Mesendoderm (in vitro differentiated cells): ENCODE measurements around the gene EMID1. TPM values are rescaled to one million over a fixed set of nuclear protein-coding genes. Genes with fewer than 3 reads are reported as not detected.
A peak's percentile ranks its signal among the peaks of the same experiment; 100 is the strongest.

ENCODE experiments used
- DNase-seq: peaks from one replicate; pipeline ENCODE4 v3.0.0; 2013
- H2AK5ac ChIP-seq: 2 replicates; pipeline ENCODE4 v1.6.1; 2013; ENCODE audit warnings: low read length, inconsistent platforms
- H2BK120ac ChIP-seq: 2 replicates; pipeline ENCODE4 v1.6.1; 2013; ENCODE audit warnings: low read depth, mild to moderate bottlenecking, low read length, moderate library complexity, mixed read lengths
- H2BK15ac ChIP-seq: replicated peaks from 2 replicates; pipeline ENCODE4 v1.6.1; 2013; ENCODE audit warnings: low read depth, mild to moderate bottlenecking, moderate library complexity
- H2BK5ac ChIP-seq: 2 replicates; pipeline ENCODE4 v1.6.1; 2013; ENCODE audit warnings: low read length, inconsistent platforms
- H3K18ac ChIP-seq: 2 replicates; pipeline ENCODE4 v1.6.1; 2013; ENCODE audit warnings: mild to moderate bottlenecking, low read length, mixed read lengths
- H3K23ac ChIP-seq: one replicate; pipeline ENCODE4 v1.6.1; 2013; ENCODE audit warnings: low read length
- H3K27ac ChIP-seq: 2 replicates; pipeline ENCODE4 v1.5.1; 2013; ENCODE audit warnings: low read depth, mild to moderate bottlenecking, inconsistent platforms, low read length, moderate library complexity
- H3K27me3 ChIP-seq: 2 replicates; pipeline ENCODE4 v1.6.1; 2013; ENCODE audit warnings: low read length, control low read depth, mild to moderate bottlenecking, inconsistent platforms; ENCODE audit not compliant: insufficient read depth, poor library complexity
- H3K36me3 ChIP-seq: 2 replicates; pipeline ENCODE4 v1.6.1; 2013; ENCODE audit warnings: low read length, inconsistent platforms; ENCODE audit not compliant: control insufficient read depth, insufficient read depth
- H3K4ac ChIP-seq: one replicate; pipeline ENCODE4 v1.6.1; 2013; ENCODE audit warnings: low read depth, mild to moderate bottlenecking, low read length, moderate library complexity
- H3K4me1 ChIP-seq: 2 replicates; pipeline ENCODE4 v1.6.1; 2013; ENCODE audit warnings: low read depth, low read length, inconsistent platforms; ENCODE audit not compliant: control insufficient read depth
- H3K4me2 ChIP-seq: 2 replicates; pipeline ENCODE4 v1.6.1; 2013; ENCODE audit warnings: low read length
- H3K4me3 ChIP-seq: 2 replicates; pipeline ENCODE4 v1.5.1; 2013; ENCODE audit warnings: mild to moderate bottlenecking, low read length
- H3K56ac ChIP-seq: one replicate; pipeline ENCODE4 v1.6.1; 2013; ENCODE audit warnings: low read length
- H3K79me1 ChIP-seq: 2 replicates; pipeline ENCODE4 v1.6.1; 2013; ENCODE audit warnings: low read length, inconsistent platforms
- H3K79me2 ChIP-seq: 2 replicates; pipeline ENCODE4 v1.6.1; 2013; ENCODE audit warnings: mild to moderate bottlenecking, low read length; ENCODE audit not compliant: control insufficient read depth, insufficient read depth
- H3K9ac ChIP-seq: 2 replicates; pipeline ENCODE4 v1.6.1; 2013; ENCODE audit warnings: low read length, inconsistent platforms
- H4K5ac ChIP-seq: one replicate; pipeline ENCODE4 v1.6.1; 2013; ENCODE audit warnings: low read length
- H4K8ac ChIP-seq: one replicate; pipeline ENCODE4 v1.6.1; 2013; ENCODE audit warnings: low read depth, mild to moderate bottlenecking, control low read depth, low read length, moderate library complexity
- WGBS: extraction: QIAGEN DNeasy Blood & Tissue Kit; methylation state at CpG from one replicate; pipeline ENCODE4 v1.1.7; 2013; ENCODE audit warnings: low lambda C conversion rate, missing lambda C conversion rate; ENCODE audit not compliant: insufficient coverage; ENCODE audit errors: extremely low coverage; 5-methylcytosine and 5-hydroxymethylcytosine counted together
- polyA plus RNA-seq, 2 experiments: library from polyadenylated mRNA; stranded (reverse); fragments of 200-250 nt; gene quantifications; one replicate each; pipeline ENCODE4 v1.2.3, GENCODE V29; 2013

EMID1 gene
- 0.74 TPM for polyA plus RNA-seq (2013, experiment 1 of 2)
- polyA plus RNA-seq (2013, experiment 2 of 2), result 0.85 TPM

GRCh38 chr22:29205594-29206371, at the start of gene EMID1:
Gene EMID1, plus strand, starts transcription at chr22:29205896. Its CDS starts 143 bp downstream, at chr22:29206039.
- H3K4me1 ChIP-seq, result no peaks in the 10 kb centered on the region
- peak within 1 kb of the TSS; percentile 29 for H3K23ac ChIP-seq
- WGBS, result no CpG with 5 or more reads among the region's 90 CpGs
- no peaks in the 10 kb centered on the region for H3K27me3 ChIP-seq
- no peak within 1 kb of the TSS for H2BK5ac ChIP-seq
- no peaks in the 10 kb centered on the region for H3K79me2 ChIP-seq
- peak within 1 kb of the TSS; percentile 73 for H3K9ac ChIP-seq
- peak; percentile 37 for DNase-seq
- no peaks in the 10 kb centered on the region for H3K36me3 ChIP-seq
- no peaks in the 10 kb centered on the region for H3K79me1 ChIP-seq
- H3K56ac ChIP-seq, result peak within 1 kb of the TSS; percentile 87
- no peak within 1 kb of the TSS for H3K27ac ChIP-seq
- no peak within 1 kb of the TSS for H4K8ac ChIP-seq
- no peak within 1 kb of the TSS for H4K5ac ChIP-seq
- peak within 1 kb of the TSS; percentile 34 for H3K4me3 ChIP-seq
- no peak within 1 kb of the TSS for H2BK15ac ChIP-seq
- H2AK5ac ChIP-seq, result no peak within 1 kb of the TSS
- H3K18ac ChIP-seq, result peak within 1 kb of the TSS; percentile 47
- H3K4me2 ChIP-seq, result peak within 1 kb of the TSS; percentile 63
- no peak within 1 kb of the TSS for H2BK120ac ChIP-seq
- H3K4ac ChIP-seq, result no peak within 1 kb of the TSS

DNA sequence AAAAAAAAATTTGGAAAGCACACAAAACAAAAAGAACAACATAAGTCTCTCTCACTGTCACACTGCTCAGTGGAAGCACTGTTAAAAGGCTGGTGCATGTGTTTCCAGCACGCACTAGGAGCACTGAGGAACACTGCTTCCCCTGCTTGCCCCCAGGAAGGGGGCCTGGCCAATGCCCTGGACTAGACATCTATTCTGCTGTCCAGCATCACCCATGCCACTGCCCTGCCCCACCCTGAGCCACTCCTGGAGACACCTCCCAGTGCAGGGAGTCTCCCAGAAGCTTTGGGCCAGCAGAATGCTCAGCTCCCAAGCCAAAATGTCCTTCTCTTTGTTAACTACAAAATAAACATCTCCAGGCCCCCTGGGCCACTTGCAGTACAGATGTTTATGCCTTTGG, 49.7 kb upstream of the EMID1 start:
- H3K79me1 ChIP-seq, result no peaks in the 10 kb centered on the region
- H3K9ac ChIP-seq, result no peak overlapping the region
- no peak overlapping the region for H4K5ac ChIP-seq
- H2BK120ac ChIP-seq, result no peak overlapping the region
- no peak overlapping the region for H3K18ac ChIP-seq
- no peak overlapping the region for H2BK15ac ChIP-seq
- no peak overlapping the region for H3K4ac ChIP-seq
- no peak for DNase-seq
- H3K4me3 ChIP-seq, result no peak overlapping the region
- no peaks in the 10 kb centered on the region for H3K79me2 ChIP-seq
- H2BK5ac ChIP-seq, result no peak overlapping the region
- H4K8ac ChIP-seq, result no peak overlapping the region
- H3K36me3 ChIP-seq, result no peaks in the 10 kb centered on the region
- H3K23ac ChIP-seq, result no peak overlapping the region
- no CpG with 5 or more reads among the region's 1 CpG for WGBS
- peaks cover 4% of the 10 kb centered on the region for H3K4me1 ChIP-seq
- no peak overlapping the region for H3K27ac ChIP-seq
- H2AK5ac ChIP-seq, result no peak overlapping the region
- H3K27me3 ChIP-seq, result no peaks in the 10 kb centered on the region
- H3K56ac ChIP-seq, result no peak overlapping the region
- H3K4me2 ChIP-seq, result no peak overlapping the region

GRCh38 chr22:29156507-29156906, 49.2 kb upstream of the EMID1 start:
- Histone ChIP-seq H3K79me2 (no peaks in the 10 kb centered on the region), H3K4me1 (peaks cover 4% of the 10 kb centered on the region)

GRCh38 chr22:29157759-29158535, 47.7 kb upstream of the EMID1 start:
- Histone ChIP-seq H2AK5ac (no peak overlapping the region), H4K8ac (no peak overlapping the region), H3K4me2 (no peak overlapping the region), H2BK120ac (no peak overlapping the region), H3K4ac (no peak overlapping the region), H3K79me2 (no peaks in the 10 kb centered on the region), H4K5ac (no peak overlapping the region), H3K27me3 (no peaks in the 10 kb centered on the region), H2BK15ac (no peak overlapping the region), H3K79me1 (no peaks in the 10 kb centered on the region), H3K18ac (no peak overlapping the region), H3K36me3 (no peaks in the 10 kb centered on the region), H3K9ac (no peak overlapping the region), H3K56ac (no peak overlapping the region), H2BK5ac (no peak overlapping the region), H3K4me3 (no peak overlapping the region), H3K23ac (no peak overlapping the region), H3K4me1 (peaks cover 2% of the 10 kb centered on the region), H3K27ac (no peak overlapping the region)
- no CpG with 5 or more reads among the region's 11 CpGs for WGBS
- peak; percentile 65 for DNase-seq

More at GRCh38 chr22:29156507-29156906, 49.2 kb upstream of the EMID1 start:
- Histone ChIP-seq H4K5ac (no peak overlapping the region), H2BK15ac (no peak overlapping the region), H3K27ac (no peak overlapping the region), H2BK120ac (no peak overlapping the region), H3K56ac (no peak overlapping the region), H2BK5ac (no peak overlapping the region), H3K18ac (no peak overlapping the region), H3K79me1 (no peaks in the 10 kb centered on the region), H3K23ac (no peak overlapping the region), H2AK5ac (no peak overlapping the region), H3K36me3 (no peaks in the 10 kb centered on the region), H3K4me2 (no peak overlapping the region), H3K9ac (no peak overlapping the region), H3K4ac (no peak overlapping the region), H3K27me3 (no peaks in the 10 kb centered on the region), H3K4me3 (no peak overlapping the region), H4K8ac (no peak overlapping the region)
- peak; percentile 67 for DNase-seq
- no CpG with 5 or more reads among the region's 9 CpGs for WGBS

- Histone ChIP-seq H3K4ac (no peak overlapping the region), H3K4me1 (no peaks in the 10 kb centered on the region), H4K8ac (no peak overlapping the region), H2BK5ac (no peak overlapping the region), H3K18ac (no peak overlapping the region), H3K23ac (no peak overlapping the region), H3K4me2 (no peak overlapping the region), H2BK120ac (no peak overlapping the region), H3K36me3 (no peaks in the 10 kb centered on the region), H3K79me1 (no peaks in the 10 kb centered on the region), H3K9ac (no peak overlapping the region), H2BK15ac (no peak overlapping the region), H3K79me2 (no peaks in the 10 kb centered on the region), H3K56ac (no peak overlapping the region), H2AK5ac (no peak overlapping the region), H4K5ac (no peak overlapping the region), H3K4me3 (no peak overlapping the region), H3K27ac (no peak overlapping the region), H3K27me3 (no peaks in the 10 kb centered on the region)
- no peak for DNase-seq
- no CpG with 5 or more reads among the region's 5 CpGs for whole genome bisulfite sequencing
These were observed 47.1 kb upstream of the EMID1 start for GRCh38 chr22:29158546-29158945.
